Measurements from ENCODE around the gene DGKD. TPM values are rescaled to one million over a fixed set of nuclear protein-coding genes. Genes with fewer than 3 reads are reported as not detected.

Gene DGKD
- polyA plus RNA-seq, 3 donors: 14.5 to 67.5 (median 16.6) TPM

DNA sequence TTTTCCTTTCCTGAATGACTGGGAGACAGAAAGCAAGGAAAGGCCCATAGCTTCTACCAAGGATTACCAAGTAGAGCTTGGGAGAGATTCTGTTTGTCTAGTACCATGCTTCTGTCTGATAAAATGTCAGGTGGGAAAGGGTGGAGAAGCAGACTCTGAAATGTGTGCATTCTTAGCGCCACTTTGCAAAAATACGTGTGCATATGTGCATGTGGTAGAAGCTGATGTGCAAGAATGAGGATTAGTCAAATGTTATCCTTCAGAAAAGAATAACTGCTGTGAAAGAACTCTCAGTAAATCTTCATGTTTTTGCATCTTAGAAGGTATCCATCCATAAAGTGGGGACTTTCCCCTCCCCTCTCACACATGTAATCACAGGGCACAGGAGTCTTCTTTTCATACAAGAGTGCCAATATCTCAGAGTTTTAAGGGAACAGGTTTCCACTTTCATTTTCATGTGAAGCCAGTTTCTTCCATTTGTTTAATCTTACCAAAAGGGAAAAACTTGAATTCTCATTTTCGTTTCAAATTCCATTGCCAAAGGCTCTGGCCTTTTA is 15.4 kb upstream of the DGKD start:
- H2AFZ ChIP-seq (ENCODE audit: insufficient read depth, low read depth, low read length, poor library complexity, severe bottlenecking): peak overlapping the region; percentile 17
- no peak for DNase-seq
- no peaks in the 10 kb centered on the region for H3K36me3 ChIP-seq (replicated peaks in 1 of 2; ENCODE audit: control insufficient read depth in 1 of 2, insufficient read depth in 2 of 2, low read length in 2 of 2)
- Mint-ChIP-seq H3K27ac (peak overlapping the region in 5 of 7 donors; percentile 80 to 91 (median 84)), H3K4me3 (peak overlapping the region in 1 of 2 donors; percentile 65), H3K4me1 (peaks cover 49% of the 10 kb centered on the region), H3K9me3 (peaks cover 0 to 5% (median 0%) of the 10 kb centered on the region in 7 donors), H3K27me3 (ENCODE audit: low read depth in 3 of 3) (peaks cover 0 to 2% (median 2%) of the 10 kb centered on the region in 3 donors), H3K36me3 (peaks cover 3 to 5% of the 10 kb centered on the region in 2 donors)
- no peaks in the 10 kb centered on the region for H3K9me3 ChIP-seq (replicated peaks in 1 of 2; ENCODE audit: control insufficient read depth in 1 of 2, insufficient read depth in 1 of 2, low read length in 2 of 2)
- H3K27me3 ChIP-seq (ENCODE audit: control insufficient read depth in 2 of 2, insufficient read depth in 2 of 2, low read length in 2 of 2): no peaks in the 10 kb centered on the region
- H3K4me1 ChIP-seq (ENCODE audit: control insufficient read depth in 1 of 2, insufficient read depth in 2 of 2, low read length in 2 of 2): peaks cover 38 to 42% of the 10 kb centered on the region in 2 donors
- 83% methylated on average over 2 of the region's 3 CpGs for WGBS (ENCODE audit: insufficient coverage)
- H4K20me1 ChIP-seq (ENCODE audit: insufficient read depth, low read length): no peaks in the 10 kb centered on the region
- TF ChIP-seq, protein P1, sequence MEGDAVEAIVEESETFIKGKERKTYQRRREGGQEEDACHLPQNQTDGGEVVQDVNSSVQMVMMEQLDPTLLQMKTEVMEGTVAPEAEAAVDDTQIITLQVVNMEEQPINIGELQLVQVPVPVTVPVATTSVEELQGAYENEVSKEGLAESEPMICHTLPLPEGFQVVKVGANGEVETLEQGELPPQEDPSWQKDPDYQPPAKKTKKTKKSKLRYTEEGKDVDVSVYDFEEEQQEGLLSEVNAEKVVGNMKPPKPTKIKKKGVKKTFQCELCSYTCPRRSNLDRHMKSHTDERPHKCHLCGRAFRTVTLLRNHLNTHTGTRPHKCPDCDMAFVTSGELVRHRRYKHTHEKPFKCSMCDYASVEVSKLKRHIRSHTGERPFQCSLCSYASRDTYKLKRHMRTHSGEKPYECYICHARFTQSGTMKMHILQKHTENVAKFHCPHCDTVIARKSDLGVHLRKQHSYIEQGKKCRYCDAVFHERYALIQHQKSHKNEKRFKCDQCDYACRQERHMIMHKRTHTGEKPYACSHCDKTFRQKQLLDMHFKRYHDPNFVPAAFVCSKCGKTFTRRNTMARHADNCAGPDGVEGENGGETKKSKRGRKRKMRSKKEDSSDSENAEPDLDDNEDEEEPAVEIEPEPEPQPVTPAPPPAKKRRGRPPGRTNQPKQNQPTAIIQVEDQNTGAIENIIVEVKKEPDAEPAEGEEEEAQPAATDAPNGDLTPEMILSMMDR (IDR thresholded peaks at IDR 0.05): no peak
- no peak overlapping the region for H3K9ac ChIP-seq (ENCODE audit: insufficient read depth, low read length, poor library complexity, severe bottlenecking)
- H3K4me3 ChIP-seq (replicated peaks in 1 of 3; ENCODE audit: low read depth in 2 of 3, low read length in 3 of 3): peak overlapping the region in 1 of 3 experiments; percentile 41
- peak overlapping the region; percentile 23 to 60 for H3K27ac ChIP-seq (ENCODE audit: low read depth in 1 of 2, low read length in 2 of 2)
- no peaks in the 10 kb centered on the region for H3K79me2 ChIP-seq (ENCODE audit: insufficient read depth, low read length)
- H3K4me2 ChIP-seq (replicated peaks; ENCODE audit: extremely low read depth, low read length, poor library complexity, severe bottlenecking): peak overlapping the region; percentile 61
- intact Hi-C loops (cut with micrococcal nuclease): no loop called here

DNA sequence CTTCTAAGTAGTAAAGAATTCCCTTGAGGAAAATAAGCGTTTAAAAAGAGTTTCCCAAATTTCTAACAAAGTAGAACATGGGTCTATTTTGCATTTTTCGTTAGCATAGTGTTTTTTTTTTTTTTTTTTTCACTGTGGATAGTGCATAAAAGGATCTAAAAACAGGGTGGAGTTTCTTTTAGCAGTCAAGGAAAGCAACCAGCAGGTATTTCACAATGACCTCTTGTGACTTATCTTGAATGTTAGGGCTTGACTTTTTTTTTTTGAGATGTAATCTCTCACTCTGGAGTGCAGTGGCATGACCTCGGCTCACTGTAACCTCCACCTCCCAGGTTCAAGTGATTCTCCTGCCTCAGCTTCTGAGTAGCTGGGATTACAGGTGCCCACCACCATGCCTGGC is 14.9 kb upstream of the DGKD start:
- H2AFZ ChIP-seq (ENCODE audit: insufficient read depth, low read depth, low read length, poor library complexity, severe bottlenecking): no peak overlapping the region
- no peaks in the 10 kb centered on the region for H3K36me3 ChIP-seq (replicated peaks in 1 of 2; ENCODE audit: control insufficient read depth in 1 of 2, insufficient read depth in 2 of 2, low read length in 2 of 2)
- no peaks in the 10 kb centered on the region for H4K20me1 ChIP-seq (ENCODE audit: insufficient read depth, low read length)
- WGBS (ENCODE audit: insufficient coverage): no CpG with 5 or more reads among the region's 3 CpGs
- H3K4me2 ChIP-seq (replicated peaks; ENCODE audit: extremely low read depth, low read length, poor library complexity, severe bottlenecking): peak overlapping the region; percentile 61
- peak overlapping the region in 1 of 3 experiments; percentile 41 for H3K4me3 ChIP-seq (replicated peaks in 1 of 3; ENCODE audit: low read depth in 2 of 3, low read length in 3 of 3)
- Mint-ChIP-seq H3K27me3 (ENCODE audit: low read depth in 3 of 3) (peaks cover 0 to 2% (median 2%) of the 10 kb centered on the region in 3 donors), H3K4me1 (peaks cover 44% of the 10 kb centered on the region), H3K36me3 (no peaks in the 10 kb centered on the region), H3K27ac (peak overlapping the region in 6 of 7 donors; percentile 80 to 91 (median 84)), H3K4me3 (peak overlapping the region in 1 of 2 donors; percentile 65), H3K9me3 (peaks cover 0 to 5% (median 0%) of the 10 kb centered on the region in 7 donors)
- intact Hi-C loops (cut with micrococcal nuclease): no loop called here
- TF ChIP-seq, protein P1 (IDR thresholded peaks at IDR 0.05): no peak
- H3K4me1 ChIP-seq (ENCODE audit: control insufficient read depth in 1 of 2, insufficient read depth in 2 of 2, low read length in 2 of 2): peaks cover 33 to 37% of the 10 kb centered on the region in 2 donors
- DNase-seq: peak; percentile 34 to 73 (median 47)
- H3K27me3 ChIP-seq (ENCODE audit: control insufficient read depth in 2 of 2, insufficient read depth in 2 of 2, low read length in 2 of 2): no peaks in the 10 kb centered on the region
- no peak overlapping the region for H3K9ac ChIP-seq (ENCODE audit: insufficient read depth, low read length, poor library complexity, severe bottlenecking)
- H3K9me3 ChIP-seq (replicated peaks in 1 of 2; ENCODE audit: control insufficient read depth in 1 of 2, insufficient read depth in 1 of 2, low read length in 2 of 2): no peaks in the 10 kb centered on the region
- H3K27ac ChIP-seq (ENCODE audit: low read depth in 1 of 2, low read length in 2 of 2): peak overlapping the region; percentile 23 to 60
- H3K79me2 ChIP-seq (ENCODE audit: insufficient read depth, low read length): no peaks in the 10 kb centered on the region
